Measurements from ENCODE around the gene NCLN.

The NCLN gene

GRCh38 chr19:3178973-3179738, 6.6 kb upstream of the NCLN start:
- peaks cover 47% of the 10 kb centered on the region for H3K36me3 Mint-ChIP-seq (ENCODE audit: insufficient read depth)
- DNase-seq (ENCODE audit: low spot score in 2 of 2) (no peak), ATAC-seq (replicated peaks; ENCODE audit: extremely low read depth, poor library complexity, severe bottlenecking) (peak; percentile 8)
- peak overlapping the region; percentile 94 for H3K4me3 Mint-ChIP-seq
- H3K9me3 Mint-ChIP-seq = no peaks in the 10 kb centered on the region
- no peaks in the 10 kb centered on the region for H3K27me3 Mint-ChIP-seq
- peak overlapping the region; percentile 85 for H3K27ac Mint-ChIP-seq (ENCODE audit: low read depth)
- H3K4me1 Mint-ChIP-seq = peaks cover 37% of the 10 kb centered on the region

- H3K27ac Mint-ChIP-seq (ENCODE audit: low read depth) = peak overlapping the region; percentile 85
- H3K9me3 Mint-ChIP-seq = no peaks in the 10 kb centered on the region
- peaks cover 54% of the 10 kb centered on the region for H3K36me3 Mint-ChIP-seq (ENCODE audit: insufficient read depth)
- no peaks in the 10 kb centered on the region for H3K27me3 Mint-ChIP-seq
- peaks cover 43% of the 10 kb centered on the region for H3K4me1 Mint-ChIP-seq
- no peak for ATAC-seq (replicated peaks; ENCODE audit: extremely low read depth, poor library complexity, severe bottlenecking)
- peak overlapping the region; percentile 94 for H3K4me3 Mint-ChIP-seq
- DNase-seq (ENCODE audit: low spot score in 2 of 2) = no peak
Measured at GRCh38 chr19:3179739-3180293, 5.9 kb upstream of the NCLN start.

DNA sequence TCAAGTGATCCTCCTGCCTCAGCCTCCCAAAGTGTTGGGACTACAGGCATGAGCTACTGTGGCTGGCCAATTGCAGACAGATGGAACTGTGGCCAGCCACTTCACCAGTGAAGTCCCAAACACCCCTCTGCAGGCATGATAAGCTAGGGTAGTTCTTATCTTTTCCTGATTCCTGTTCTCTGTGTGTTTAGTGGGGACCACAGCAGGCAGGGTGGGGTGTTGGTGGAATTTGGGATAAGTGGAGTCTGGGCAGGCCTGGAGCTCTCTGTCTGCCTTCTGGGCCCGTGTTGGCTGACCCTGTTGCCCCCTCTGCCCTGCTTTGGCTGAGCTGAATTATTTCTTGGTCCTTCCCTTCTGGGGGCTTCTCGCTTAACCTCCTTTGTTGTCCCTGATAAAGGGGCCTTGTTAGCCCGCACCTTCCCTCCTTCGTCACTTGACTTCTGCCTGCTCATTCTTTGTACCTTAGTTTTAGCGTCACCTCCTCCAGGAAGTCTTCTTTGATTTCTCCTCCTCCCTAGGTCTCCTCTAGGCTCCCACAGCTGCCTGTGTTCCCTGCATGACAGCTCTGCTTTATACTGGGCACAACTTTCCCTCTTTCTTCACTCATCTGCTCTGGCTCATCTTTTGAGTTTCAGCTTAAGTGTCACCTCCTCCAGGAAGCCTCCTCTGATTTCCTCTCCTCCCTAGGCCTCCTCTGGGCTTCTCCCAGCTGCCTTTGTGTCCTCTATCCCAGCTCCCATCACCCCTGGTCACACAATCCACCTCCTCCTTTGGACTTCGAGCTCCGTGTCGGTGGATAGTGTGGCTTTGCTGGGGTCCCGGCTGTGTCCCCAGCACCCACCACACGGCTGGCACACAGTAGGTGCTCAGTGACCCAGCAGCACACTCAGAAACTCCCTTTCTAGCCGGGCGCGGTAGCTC, 1.7 kb upstream of the NCLN start:
- Mint-ChIP-seq H3K4me3 (peak overlapping the region; percentile 94), H3K4me1 (peaks cover 60% of the 10 kb centered on the region), H3K36me3 (ENCODE audit: insufficient read depth) (peaks cover 56% of the 10 kb centered on the region)

DNA sequence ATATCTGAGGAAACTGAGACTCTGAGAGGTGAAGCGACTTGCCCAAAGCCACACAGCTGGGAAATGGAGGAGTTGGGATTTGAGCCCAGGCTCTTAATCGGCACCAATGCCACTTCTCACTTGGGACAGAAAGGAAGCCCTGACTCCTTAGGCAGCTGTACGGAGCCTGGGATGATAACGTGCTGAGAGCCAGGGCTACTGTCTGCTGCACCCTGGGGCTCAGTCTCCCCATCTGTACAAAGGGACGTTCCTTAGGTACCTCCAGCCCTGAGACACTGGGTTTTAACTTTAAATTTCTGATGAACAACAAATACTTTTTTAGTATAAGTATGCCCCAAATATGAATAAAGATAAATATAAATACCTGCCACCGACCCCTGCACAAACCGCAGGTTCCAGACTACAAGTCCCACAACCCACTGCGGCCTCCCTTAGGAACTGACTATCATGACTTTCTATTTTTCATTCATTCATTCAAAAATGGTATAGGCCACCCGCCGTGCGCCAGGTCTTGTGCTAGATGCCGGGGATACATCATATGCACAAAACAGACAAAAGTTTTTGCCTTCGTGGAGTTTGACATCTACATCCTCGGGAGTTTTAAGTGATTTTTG, 776 bp upstream of the NCLN start:
- peak in 1 of 2 donors; percentile 61 for DNase-seq (ENCODE audit: low spot score in 2 of 2)

More for the DNA sequence above, 1.7 kb upstream of the NCLN start:
- Mint-ChIP-seq H3K27ac (ENCODE audit: low read depth) (peak overlapping the region; percentile 88), H3K9me3 (no peaks in the 10 kb centered on the region), H3K27me3 (no peaks in the 10 kb centered on the region)
- DNase-seq (ENCODE audit: low spot score in 2 of 2) (no peak), ATAC-seq (replicated peaks; ENCODE audit: extremely low read depth, poor library complexity, severe bottlenecking) (no peak)

DNA sequence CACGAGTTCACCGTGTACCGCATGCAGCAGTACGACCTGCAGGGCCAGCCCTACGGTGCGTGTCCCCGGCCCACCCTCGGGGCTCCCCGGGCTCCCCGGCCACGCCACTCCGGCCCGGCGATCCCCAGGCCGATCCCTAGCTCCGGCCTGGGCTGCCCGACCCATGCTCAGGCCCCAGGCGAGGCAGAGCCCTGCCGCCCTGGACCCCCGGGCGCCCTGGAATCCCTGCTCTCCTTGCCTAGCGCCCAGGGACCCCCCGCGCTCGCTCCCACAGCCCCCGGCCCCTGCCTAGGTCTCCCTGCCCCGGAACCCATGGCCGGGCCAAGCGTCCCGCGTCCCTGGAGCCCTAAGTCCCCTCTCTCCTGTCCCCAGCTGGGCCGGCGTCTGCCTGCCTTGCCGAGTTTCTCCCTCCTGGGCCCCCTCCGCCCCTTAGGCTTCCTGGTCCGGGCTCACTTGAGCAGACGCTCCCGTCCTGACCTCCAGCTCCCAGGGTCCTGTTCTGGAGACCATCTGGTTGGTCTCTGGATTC, 494 bp downstream of the NCLN start:
- Mint-ChIP-seq H3K4me1 (peaks cover 58% of the 10 kb centered on the region), H3K4me3 (peak overlapping the region; percentile 94), H3K36me3 (ENCODE audit: insufficient read depth) (peaks cover 37% of the 10 kb centered on the region), H3K9me3 (no peaks in the 10 kb centered on the region), H3K27me3 (no peaks in the 10 kb centered on the region), H3K27ac (ENCODE audit: low read depth) (peak overlapping the region; percentile 84)
- DNase-seq (ENCODE audit: low spot score in 2 of 2) (no peak), ATAC-seq (replicated peaks; ENCODE audit: extremely low read depth, poor library complexity, severe bottlenecking) (no peak)

More for the DNA sequence above, 776 bp upstream of the NCLN start:
- H3K4me3 Mint-ChIP-seq = peak overlapping the region; percentile 94
- H3K27ac Mint-ChIP-seq (ENCODE audit: low read depth) = peak overlapping the region; percentile 88
- ATAC-seq (replicated peaks; ENCODE audit: extremely low read depth, poor library complexity, severe bottlenecking) = peak; percentile 55
- H3K9me3 Mint-ChIP-seq = no peaks in the 10 kb centered on the region
- H3K4me1 Mint-ChIP-seq = peaks cover 62% of the 10 kb centered on the region
- H3K27me3 Mint-ChIP-seq = no peaks in the 10 kb centered on the region
- peaks cover 50% of the 10 kb centered on the region for H3K36me3 Mint-ChIP-seq (ENCODE audit: insufficient read depth)

- Mint-ChIP-seq H3K36me3 (ENCODE audit: insufficient read depth) (peaks cover 31% of the 10 kb centered on the region), H3K4me1 (peaks cover 58% of the 10 kb centered on the region), H3K27ac (ENCODE audit: low read depth) (peak overlapping the region; percentile 84), H3K27me3 (no peaks in the 10 kb centered on the region), H3K9me3 (no peaks in the 10 kb centered on the region), H3K4me3 (peak overlapping the region; percentile 94)
- no peak for ATAC-seq (replicated peaks; ENCODE audit: extremely low read depth, poor library complexity, severe bottlenecking)
- DNase-seq (ENCODE audit: low spot score in 2 of 2) = no peak
Measured at GRCh38 chr19:3186891-3187661, 1.3 kb downstream of the NCLN start.

GRCh38 chr19:3187662-3188511, 2.2 kb downstream of the NCLN start:
- ATAC-seq (replicated peaks; ENCODE audit: extremely low read depth, poor library complexity, severe bottlenecking) = no peak
- H3K4me3 Mint-ChIP-seq = peak overlapping the region; percentile 94
- no peaks in the 10 kb centered on the region for H3K9me3 Mint-ChIP-seq
- no peak for DNase-seq (ENCODE audit: low spot score in 2 of 2)
- H3K27ac Mint-ChIP-seq (ENCODE audit: low read depth) = peak overlapping the region; percentile 84
- H3K4me1 Mint-ChIP-seq = peaks cover 56% of the 10 kb centered on the region
- H3K36me3 Mint-ChIP-seq (ENCODE audit: insufficient read depth) = peaks cover 26% of the 10 kb centered on the region
- no peaks in the 10 kb centered on the region for H3K27me3 Mint-ChIP-seq

- DNase-seq (ENCODE audit: low spot score in 2 of 2) (no peak), ATAC-seq (replicated peaks; ENCODE audit: extremely low read depth, poor library complexity, severe bottlenecking) (no peak)
- H3K4me3 Mint-ChIP-seq = peak overlapping the region; percentile 94
- no peaks in the 10 kb centered on the region for H3K9me3 Mint-ChIP-seq
- H3K27me3 Mint-ChIP-seq = no peaks in the 10 kb centered on the region
- peaks cover 25% of the 10 kb centered on the region for H3K36me3 Mint-ChIP-seq (ENCODE audit: insufficient read depth)
- H3K4me1 Mint-ChIP-seq = peaks cover 50% of the 10 kb centered on the region
- no peak overlapping the region for H3K27ac Mint-ChIP-seq (ENCODE audit: low read depth)
Measured at GRCh38 chr19:3188627-3189596, 3.2 kb downstream of the NCLN start.

- H3K27ac Mint-ChIP-seq (ENCODE audit: low read depth) = no peak overlapping the region
- ATAC-seq (replicated peaks; ENCODE audit: extremely low read depth, poor library complexity, severe bottlenecking) = no peak
- H3K36me3 Mint-ChIP-seq (ENCODE audit: insufficient read depth) = peaks cover 16% of the 10 kb centered on the region
- no peak overlapping the region for H3K4me3 Mint-ChIP-seq
- no peak for DNase-seq (ENCODE audit: low spot score in 2 of 2)
- peaks cover 40% of the 10 kb centered on the region for H3K4me1 Mint-ChIP-seq
- H3K9me3 Mint-ChIP-seq = no peaks in the 10 kb centered on the region
- H3K27me3 Mint-ChIP-seq = no peaks in the 10 kb centered on the region
Measured at GRCh38 chr19:3189702-3190469, 4.2 kb downstream of the NCLN start.

GRCh38 chr19:3190470-3190770, 4.7 kb downstream of the NCLN start:
- ATAC-seq (replicated peaks; ENCODE audit: extremely low read depth, poor library complexity, severe bottlenecking) = no peak
- Mint-ChIP-seq H3K4me1 (peaks cover 35% of the 10 kb centered on the region), H3K4me3 (no peak overlapping the region), H3K27ac (ENCODE audit: low read depth) (no peak overlapping the region), H3K36me3 (ENCODE audit: insufficient read depth) (peaks cover 12% of the 10 kb centered on the region), H3K27me3 (no peaks in the 10 kb centered on the region), H3K9me3 (no peaks in the 10 kb centered on the region)
- DNase-seq (ENCODE audit: low spot score in 2 of 2) = no peak
